GM19395 (cell line): Measurements from ENCODE around the gene SEC11C.

Source experiments
- ATAC-seq: cut with Tn5 transposase; IDR thresholded peaks from one replicate; pipeline ENCODE4 v1.9.1; 2021; ENCODE audit warnings: mild to moderate bottlenecking, moderate library complexity; ENCODE audit not compliant: unreplicated experiment

SEC11C gene

DNA sequence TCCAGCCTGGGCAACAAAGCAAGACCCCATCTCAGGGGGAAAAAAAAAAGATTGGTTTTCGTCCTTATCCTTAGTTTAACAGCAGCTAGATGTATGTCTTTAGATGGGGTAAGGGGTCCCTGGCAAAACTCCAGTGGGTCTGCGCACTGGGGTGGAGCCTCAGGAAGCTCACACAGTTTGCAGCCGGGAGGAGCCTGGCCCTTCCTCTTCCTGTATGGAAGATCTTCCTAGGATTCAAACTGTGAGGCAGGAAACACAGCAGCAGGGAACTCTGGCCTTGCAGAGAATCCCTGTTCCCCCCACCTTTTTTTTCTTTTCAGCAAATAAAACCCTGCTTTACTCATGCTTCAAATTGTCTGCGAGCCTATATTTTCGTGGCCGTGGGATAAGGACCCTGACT lies 67.8 kb downstream of the SEC11C start:
- no peak for ATAC-seq
